Inflammatory macrophage treated with lipopolysaccharide for 1 hour (primary cell): ENCODE results near the gene CHRNB1.

Experiments used
- DNase-seq, 2 donors: peaks; one replicate each; pipeline ENCODE4 v3.0.0-alpha.2; 2020 to 2022

CHRNB1 gene

GRCh38 chr17:7486181-7486580 is 41.3 kb downstream of the CHRNB1 start:
- no peak for DNase-seq

- no peak for DNase-seq
Observed at GRCh38 chr17:7490144-7490543, 45.3 kb downstream of the CHRNB1 start.

- no peak for DNase-seq
Observed at GRCh38 chr17:7491583-7491982, 46.7 kb downstream of the CHRNB1 start.

GRCh38 chr17:7493941-7494340 is 49.1 kb downstream of the CHRNB1 start:
- DNase-seq = no peak

- no peak for DNase-seq
Observed at GRCh38 chr17:7495906-7496434, 51.1 kb downstream of the CHRNB1 start.

GRCh38 chr17:7496470-7497183 is 51.8 kb downstream of the CHRNB1 start:
- no peak for DNase-seq

- no peak for DNase-seq
Observed at GRCh38 chr17:7497228-7497627, 52.4 kb downstream of the CHRNB1 start.

- no peak for DNase-seq
Observed at GRCh38 chr17:7497636-7498035, 52.8 kb downstream of the CHRNB1 start.

- DNase-seq = no peak
Observed at GRCh38 chr17:7499161-7499560, 54.3 kb downstream of the CHRNB1 start.

- no peak for DNase-seq
Observed at GRCh38 chr17:7501729-7502128, 56.9 kb downstream of the CHRNB1 start.

- DNase-seq = no peak
Observed at GRCh38 chr17:7502171-7502847, 57.4 kb downstream of the CHRNB1 start.

- DNase-seq = no peak
Observed at GRCh38 chr17:7502987-7503386, 58.1 kb downstream of the CHRNB1 start.

GRCh38 chr17:7503521-7503920 is 58.7 kb downstream of the CHRNB1 start:
- no peak for DNase-seq
